Upper lobe of left lung (tissue), 6 donors: ENCODE results near the gene NTSR1. TPM values are rescaled to one million over a fixed set of nuclear protein-coding genes. Genes with fewer than 3 reads are reported as not detected.

ENCODE experiments used
- ATAC-seq, 2 donors: fragments of 200-7000 bp; cut with Tn5 transposase; one replicate each; pipeline ENCODE4 v1.9.1; 2022; ENCODE audit warnings: mild to moderate bottlenecking in 2 of 2, moderate library complexity in 2 of 2; ENCODE audit not compliant: low FRiP score in 2 of 2
- DNase-seq, 2 donors: peaks; one replicate each; pipeline ENCODE4 v3.0.0-alpha.2; 2019 to 2020
- H3K27ac ChIP-seq, 4 donors: fragments of 200-600 bp; sonication (generic); one replicate each; pipeline ENCODE4 v1.5.1; 2016 to 2019
- H3K27me3 ChIP-seq, 4 donors: fragments of 200-600 bp; sonication (generic); one replicate each; pipeline ENCODE4 v1.5.1; 2017 to 2019
- H3K36me3 ChIP-seq, 4 donors: fragments of 200-600 bp; sonication (generic); one replicate each; pipeline ENCODE4 v1.5.1; 2016 to 2019
- H3K4me1 ChIP-seq, 4 donors: fragments of 200-600 bp; sonication (generic); one replicate each; pipeline ENCODE4 v1.5.1; 2018 to 2019
- H3K4me3 ChIP-seq, 4 donors: fragments of 200-600 bp; sonication (generic); one replicate each; pipeline ENCODE4 v1.5.1; 2017 to 2019; ENCODE audit warnings: mild to moderate bottlenecking in 2 of 4, moderate library complexity in 1 of 4
- H3K9me3 ChIP-seq, 4 donors: fragments of 200-600 bp; sonication (generic); one replicate each; pipeline ENCODE4 v1.5.1; 2018 to 2019
- EP300 ChIP-seq, 4 donors: sonication (generic); formaldehyde crosslinking; IDR thresholded peaks; one replicate each; pipeline ENCODE4 v1.5.1; 2017; ENCODE audit warnings: antibody characterized with exemption in 4 of 4, control low read depth in 2 of 4
- POLR2A ChIP-seq, 4 donors: fragments of 450-650 bp; IDR thresholded peaks; one replicate each; pipeline ENCODE4 v1.5.1; 2016 to 2017; ENCODE audit warnings: antibody characterized with exemption in 4 of 4, mild to moderate bottlenecking in 2 of 4
- POLR2AphosphoS5 ChIP-seq, 2 donors: sonication (generic); formaldehyde crosslinking; IDR thresholded peaks; one replicate each; pipeline ENCODE4 v1.5.1; 2017; ENCODE audit warnings: antibody characterized with exemption in 2 of 2
- WGBS, 2 donors: methylation state at CpG; one replicate each; pipeline ENCODE4 v1.1.5; 2017 to 2018; 5-methylcytosine and 5-hydroxymethylcytosine counted together
- total RNA-seq, 6 donors: library from RNA; depleted of rRNA in 4 of 6; stranded (reverse); fragments of >200 nt in 4 of 6; gene quantifications; one replicate each; pipeline versions ENCODE4 v1.1.0 to v1.2.1, GENCODE V29; 2016 to 2021
- TF ChIP-seq, protein P1 (sequence below), 6 experiments: fragments of 450-650 bp in 4 of 6; fragments of 200-600 bp in 2 of 6; sonication (generic) in 2 of 6; IDR thresholded peaks; one replicate each; pipeline ENCODE4 v1.5.1; 2016 to 2019; ENCODE audit warnings: antibody characterized with exemption in 6 of 6
- donor health status: DM: no; HTN: no; CAD: no; lungs with moderate emphysema.
- donor health status: DM: no; HTN: yes; CAD: no; lungs with severe emphysema.

The NTSR1 gene
- total RNA-seq, 6 donors from 2014 or later, result 0.20 to 1.4 (median 0.26) TPM; not detected in 1

DNA sequence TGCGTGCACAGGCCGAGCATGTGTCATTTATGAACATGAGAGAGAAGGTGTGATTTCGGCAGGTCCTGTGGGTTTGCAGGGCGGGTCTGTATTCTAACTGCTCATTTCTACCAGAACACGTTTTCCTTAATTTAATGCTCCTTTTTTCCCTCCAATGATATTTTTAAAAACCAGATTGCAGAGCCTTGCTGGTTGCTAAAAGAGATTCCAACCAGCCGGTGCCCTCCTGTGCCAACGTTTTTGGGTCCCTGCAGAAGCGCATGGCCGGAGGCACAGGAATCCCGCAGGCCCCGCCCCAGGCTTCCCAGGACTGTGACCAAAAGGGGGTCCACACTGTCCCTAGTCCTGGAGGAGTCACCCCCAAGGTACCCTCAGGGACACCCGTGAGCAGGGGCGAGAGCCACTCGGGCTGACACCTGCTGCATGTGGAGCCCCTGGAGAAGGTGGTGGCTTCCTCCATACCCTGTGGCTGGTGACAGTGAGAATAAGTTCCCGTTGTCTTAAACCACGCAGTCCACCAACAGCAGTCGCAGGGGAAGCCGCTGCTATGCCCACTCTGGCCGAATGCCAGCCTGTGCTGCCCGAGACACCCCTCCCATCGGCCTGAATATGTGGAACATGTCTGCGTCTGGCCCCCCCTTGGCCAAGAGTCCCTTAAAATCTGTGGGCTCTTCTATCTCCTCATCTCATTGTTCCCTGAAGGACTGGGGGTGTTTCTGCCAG lies 15.7 kb upstream of the NTSR1 start:
- no peaks in the 10 kb centered on the region for H3K36me3 ChIP-seq
- H3K27me3 ChIP-seq, result no peaks in the 10 kb centered on the region
- DNase-seq (no peak), ATAC-seq (no peak)
- TF ChIP-seq, protein P1, sequence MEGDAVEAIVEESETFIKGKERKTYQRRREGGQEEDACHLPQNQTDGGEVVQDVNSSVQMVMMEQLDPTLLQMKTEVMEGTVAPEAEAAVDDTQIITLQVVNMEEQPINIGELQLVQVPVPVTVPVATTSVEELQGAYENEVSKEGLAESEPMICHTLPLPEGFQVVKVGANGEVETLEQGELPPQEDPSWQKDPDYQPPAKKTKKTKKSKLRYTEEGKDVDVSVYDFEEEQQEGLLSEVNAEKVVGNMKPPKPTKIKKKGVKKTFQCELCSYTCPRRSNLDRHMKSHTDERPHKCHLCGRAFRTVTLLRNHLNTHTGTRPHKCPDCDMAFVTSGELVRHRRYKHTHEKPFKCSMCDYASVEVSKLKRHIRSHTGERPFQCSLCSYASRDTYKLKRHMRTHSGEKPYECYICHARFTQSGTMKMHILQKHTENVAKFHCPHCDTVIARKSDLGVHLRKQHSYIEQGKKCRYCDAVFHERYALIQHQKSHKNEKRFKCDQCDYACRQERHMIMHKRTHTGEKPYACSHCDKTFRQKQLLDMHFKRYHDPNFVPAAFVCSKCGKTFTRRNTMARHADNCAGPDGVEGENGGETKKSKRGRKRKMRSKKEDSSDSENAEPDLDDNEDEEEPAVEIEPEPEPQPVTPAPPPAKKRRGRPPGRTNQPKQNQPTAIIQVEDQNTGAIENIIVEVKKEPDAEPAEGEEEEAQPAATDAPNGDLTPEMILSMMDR (IDR thresholded peaks at IDR 0.05), result no peak
- TF ChIP-seq POLR2AphosphoS5 (IDR thresholded peaks at IDR 0.05) (no peak), POLR2A (IDR thresholded peaks at IDR 0.05) (no peak), EP300 (IDR thresholded peaks at IDR 0.05) (no peak)
- no peak overlapping the region for H3K4me3 ChIP-seq
- WGBS, 2 donors, result 70 to 73% methylated on average over 14 to 21 of the region's 22 CpGs
- H3K27ac ChIP-seq, result no peak overlapping the region
- no peaks in the 10 kb centered on the region for H3K4me1 ChIP-seq
- no peaks in the 10 kb centered on the region for H3K9me3 ChIP-seq

DNA sequence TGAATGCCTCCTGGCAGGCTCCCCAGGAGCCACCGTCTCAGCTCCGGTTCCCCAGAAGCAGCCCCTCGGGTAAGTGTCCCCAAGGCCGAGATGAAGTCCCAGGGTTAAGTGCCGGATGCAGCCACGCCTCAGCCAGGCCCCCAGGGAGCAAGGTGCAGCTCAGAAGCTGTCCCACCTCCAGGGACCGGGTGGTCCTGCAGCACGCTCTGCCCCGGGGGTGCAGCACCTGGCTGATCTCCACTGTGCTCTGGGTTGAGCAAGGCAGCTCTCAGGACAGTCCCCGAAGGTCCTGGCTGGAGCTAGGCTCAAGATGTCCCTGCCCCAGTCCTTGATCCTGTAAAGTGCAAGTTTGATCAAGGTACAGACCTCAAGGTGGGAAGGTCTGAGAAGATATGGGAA lies 15.1 kb upstream of the NTSR1 start:
- Histone ChIP-seq H3K9me3 (no peaks in the 10 kb centered on the region), H3K4me3 (no peak overlapping the region), H3K27me3 (no peaks in the 10 kb centered on the region), H3K27ac (no peak overlapping the region), H3K4me1 (no peaks in the 10 kb centered on the region), H3K36me3 (no peaks in the 10 kb centered on the region)
- no peak for TF ChIP-seq POLR2A (IDR thresholded peaks at IDR 0.05)
- no peak for TF ChIP-seq POLR2AphosphoS5 (IDR thresholded peaks at IDR 0.05)
- TF ChIP-seq, protein P1 (IDR thresholded peaks at IDR 0.05), result no peak
- no peak for TF ChIP-seq EP300 (IDR thresholded peaks at IDR 0.05)
- no peak for ATAC-seq
- peak in 1 of 2 donors; percentile 55 for DNase-seq
- WGBS, 2 donors, result 72 to 73% methylated on average over 5 to 10 of the region's 10 CpGs

DNA sequence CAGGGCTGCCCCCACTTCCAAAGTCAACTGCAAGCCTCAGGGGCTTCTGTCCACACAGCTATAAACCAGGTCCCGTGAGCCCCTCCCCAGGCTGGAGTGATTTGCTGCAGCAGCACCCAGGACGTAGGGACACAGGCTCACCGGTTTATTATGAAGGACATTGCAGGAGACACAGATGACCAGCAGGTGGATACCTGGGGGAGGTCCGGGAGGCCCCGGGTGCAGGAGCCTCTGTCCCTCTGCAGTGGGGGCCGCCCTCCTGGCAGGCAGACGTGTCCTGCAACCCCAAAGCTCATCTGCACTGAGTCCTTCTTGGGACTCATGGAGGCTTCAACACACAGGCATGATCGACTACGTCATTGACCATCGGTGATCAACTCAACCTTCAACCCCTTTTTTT lies 14.5 kb upstream of the NTSR1 start:
- 75 to 92% methylated on average over 6 to 10 of the region's 10 CpGs for WGBS, 2 donors
- Histone ChIP-seq H3K27ac (no peak overlapping the region), H3K9me3 (no peaks in the 10 kb centered on the region), H3K36me3 (no peaks in the 10 kb centered on the region), H3K4me1 (no peaks in the 10 kb centered on the region), H3K4me3 (no peak overlapping the region), H3K27me3 (no peaks in the 10 kb centered on the region)
- no peak for TF ChIP-seq POLR2AphosphoS5 (IDR thresholded peaks at IDR 0.05)
- TF ChIP-seq, protein P1 (IDR thresholded peaks at IDR 0.05), result no peak
- DNase-seq (peak in 1 of 2 donors; percentile 48), ATAC-seq (no peak)

DNA sequence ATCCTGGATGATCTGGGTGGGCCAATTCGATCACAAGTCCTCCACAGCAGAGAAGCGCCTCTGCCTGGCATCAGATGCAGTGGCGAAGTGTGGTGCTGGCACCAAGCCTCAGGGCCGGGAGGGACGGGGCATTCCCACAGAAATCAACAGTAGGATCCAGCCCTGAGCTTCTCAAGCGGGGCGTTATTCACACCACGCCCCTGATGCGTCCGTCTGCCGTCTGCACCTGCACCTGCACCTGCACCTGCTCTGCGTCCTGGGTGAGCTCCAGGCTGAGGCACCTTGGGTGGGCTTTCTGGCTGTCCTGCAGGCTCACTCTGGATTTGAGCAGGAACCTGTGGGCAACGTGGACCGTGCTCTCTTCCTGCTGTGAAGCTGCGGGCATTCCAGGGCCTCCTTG lies 13.8 kb upstream of the NTSR1 start:
- 60 to 81% methylated on average over 8 to 15 of the region's 15 CpGs for WGBS, 2 donors
- no peak for TF ChIP-seq POLR2AphosphoS5 (IDR thresholded peaks at IDR 0.05)
- no peak for TF ChIP-seq POLR2A (IDR thresholded peaks at IDR 0.05)
- TF ChIP-seq EP300 (IDR thresholded peaks at IDR 0.05), result no peak
- no peak for ATAC-seq
- H3K4me3 ChIP-seq, result no peak overlapping the region
- no peaks in the 10 kb centered on the region for H3K4me1 ChIP-seq
- H3K36me3 ChIP-seq, result no peaks in the 10 kb centered on the region
- no peaks in the 10 kb centered on the region for H3K9me3 ChIP-seq
- DNase-seq, result peak in 1 of 2 donors; percentile 58
- no peaks in the 10 kb centered on the region for H3K27me3 ChIP-seq
- no peak overlapping the region for H3K27ac ChIP-seq

DNA sequence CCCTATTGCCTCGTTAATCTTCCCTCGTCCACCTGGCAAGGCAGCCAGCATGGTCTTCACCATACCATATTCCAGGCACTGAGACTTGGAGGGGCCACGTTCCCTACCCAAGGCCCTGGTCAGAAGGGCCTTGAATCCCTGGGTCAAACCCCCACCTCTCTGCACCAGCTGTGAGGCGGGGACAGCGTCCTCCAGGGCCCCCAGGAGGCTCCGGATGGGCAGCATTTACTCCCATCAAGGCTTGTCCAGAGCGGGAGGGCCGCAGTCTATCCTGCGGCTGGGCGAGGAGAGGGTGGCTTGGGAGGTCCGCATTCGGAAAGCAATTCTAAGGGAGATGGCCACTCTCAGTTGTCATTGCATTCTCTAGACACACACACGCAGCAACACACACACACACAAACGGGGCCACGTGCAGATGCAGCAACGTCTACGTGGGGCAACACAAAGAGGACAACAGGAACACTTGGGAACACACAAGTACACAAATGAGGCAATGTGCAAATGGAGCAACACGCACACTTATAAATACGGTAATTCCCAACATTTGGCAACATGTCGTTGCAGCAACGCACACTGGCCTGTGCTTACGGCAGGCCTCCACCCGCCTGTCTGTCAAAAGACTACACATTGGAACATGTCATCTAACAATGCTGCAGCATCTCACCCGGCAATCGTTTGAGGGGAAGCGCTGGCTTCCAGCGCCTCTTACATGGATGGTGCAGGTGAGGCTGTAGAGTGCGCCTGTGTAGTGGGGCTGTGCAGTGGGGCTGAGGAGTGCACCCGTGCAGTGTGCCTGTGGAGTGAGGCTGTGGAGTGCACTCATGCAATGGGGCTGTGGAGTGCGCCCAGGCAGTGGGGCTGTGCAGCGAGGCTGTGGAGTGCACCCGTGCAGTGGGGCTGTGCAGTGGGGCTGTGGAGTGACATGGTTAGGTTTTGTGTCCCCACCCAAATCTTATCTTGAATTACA lies 12.9 kb upstream of the NTSR1 start:
- peak in 1 of 2 donors; percentile 29 for TF ChIP-seq POLR2AphosphoS5 (IDR thresholded peaks at IDR 0.05)
- TF ChIP-seq, protein P1 (IDR thresholded peaks at IDR 0.05), result no peak
- Histone ChIP-seq H3K9me3 (no peaks in the 10 kb centered on the region), H3K4me3 (no peak overlapping the region), H3K27ac (no peak overlapping the region), H3K4me1 (no peaks in the 10 kb centered on the region), H3K27me3 (no peaks in the 10 kb centered on the region), H3K36me3 (no peaks in the 10 kb centered on the region)
- DNase-seq (peak in 1 of 2 donors; percentile 56), ATAC-seq (no peak)
- WGBS, 2 donors, result 78 to 84% methylated on average over 28 to 32 of the region's 32 CpGs
